Endothelial cell of umbilical vein (primary cell): ENCODE data around the gene UBE3A. TPM values are rescaled to one million over a fixed set of nuclear protein-coding genes. Genes with fewer than 3 reads are reported as not detected.

ENCODE experiments used
- BruUV-seq: library from RNA; stranded (reverse); fragments of 400-500 nt; replicated peaks from 2 replicates; lab custom pipeline; 2021; lab: Mats Ljungman, UMichigan
- CTCF ChIA-PET: fragments of 300-600, 350-600 bp; sonication (Branson Sonifier 250); formaldehyde crosslinking; loops from one replicate; lab custom pipeline; 2021; ENCODE audit warnings: antibody characterized with exemption, inconsistent platforms; lab: Charles Lee
- POLR2A ChIA-PET: fragments of 300-600, 350-600 bp; sonication (Branson Sonifier 250); formaldehyde crosslinking; loops from one replicate; lab custom pipeline; 2021; ENCODE audit warnings: antibody characterized with exemption, inconsistent platforms; lab: Charles Lee
- DNase-seq: peaks from one replicate; pipeline ENCODE4 v3.0.0-alpha.2; 2011; ENCODE audit warnings: low read depth, low spot score
- FAIRE-seq: peaks from 2 replicates; lab custom pipeline; 2011; peaks lifted over from hg19 to GRCh38; lab: Jason Lieb, UNC
- H2AFZ ChIP-seq: 2 replicates; pipeline ENCODE4 v1.6.0; 2012; ENCODE audit warnings: low read depth, low read length, control low read depth, inconsistent platforms
- H3K27ac ChIP-seq: 2 replicates; pipeline ENCODE4 v1.5.1; 2011; ENCODE audit warnings: low read depth, mild to moderate bottlenecking, control low read depth, low read length, moderate library complexity; ENCODE audit not compliant: insufficient read depth
- H3K27me3 ChIP-seq, 2 experiments: 2 replicates each; pipeline versions ENCODE4 v1.6.0 to v1.6.1; 2011; ENCODE audit warnings: low read length in 2 of 2, mixed read lengths in 1 of 2; ENCODE audit not compliant: control insufficient read depth in 2 of 2, insufficient read depth in 2 of 2
- H3K36me3 ChIP-seq, 2 experiments: 2 replicates in 1 of 2; 3 replicates in 1 of 2; pipeline ENCODE4 v1.5.1; 2011; ENCODE audit warnings: low read length in 2 of 2, mild to moderate bottlenecking in 1 of 2, moderate library complexity in 1 of 2; ENCODE audit not compliant: control insufficient read depth in 2 of 2, insufficient read depth in 2 of 2; ENCODE audit errors: extremely low read depth in 1 of 2
- H3K4me1 ChIP-seq: 3 replicates; pipeline ENCODE4 v1.5.1; 2011; ENCODE audit warnings: mild to moderate bottlenecking, low read length; ENCODE audit not compliant: control insufficient read depth, insufficient read depth; ENCODE audit errors: extremely low read depth
- H3K4me2 ChIP-seq: 2 replicates; pipeline ENCODE4 v1.6.1; 2011; ENCODE audit warnings: low read length, control low read depth, mixed read lengths; ENCODE audit not compliant: insufficient read depth
- H3K4me3 ChIP-seq, 3 experiments: fragments of 200-600 bp in 1 of 3; sonication (generic), shearing (Covaris generic) in 1 of 3; replicated peaks in 1 of 3; 2 replicates each; pipeline ENCODE4 v1.5.1; 2011 to 2016; ENCODE audit warnings: control low read depth in 3 of 3, low read length in 3 of 3, mild to moderate bottlenecking in 2 of 3, inconsistent platforms in 1 of 3, low read depth in 1 of 3, moderate library complexity in 1 of 3; ENCODE audit not compliant: insufficient read depth in 1 of 3
- H3K79me2 ChIP-seq: 2 replicates; pipeline ENCODE4 v1.6.0; 2012; ENCODE audit warnings: low read length, inconsistent platforms; ENCODE audit not compliant: control insufficient read depth, insufficient read depth
- H3K9ac ChIP-seq: replicated peaks from 2 replicates; pipeline ENCODE3; 2011; ENCODE audit warnings: low read length, control low read depth; ENCODE audit not compliant: insufficient read depth; ENCODE audit errors: extremely low read depth
- H3K9me1 ChIP-seq: replicated peaks from 3 replicates; pipeline ENCODE4 v1.6.0; 2011; ENCODE audit warnings: mild to moderate bottlenecking, low read length; ENCODE audit not compliant: control insufficient read depth, insufficient read depth; ENCODE audit errors: extremely low read depth
- H3K9me3 ChIP-seq: replicated peaks from 2 replicates; pipeline ENCODE4 v1.5.1; 2012; ENCODE audit warnings: low read length, inconsistent platforms; ENCODE audit not compliant: control insufficient read depth, insufficient read depth
- H4K20me1 ChIP-seq: replicated peaks from 2 replicates; pipeline ENCODE3; 2011; ENCODE audit warnings: mild to moderate bottlenecking, low read length; ENCODE audit not compliant: control insufficient read depth, insufficient read depth; ENCODE audit errors: extremely low read depth
- EZH2 ChIP-seq: IDR thresholded peaks from 2 replicates; pipeline ENCODE4 v1.6.1; 2012; ENCODE audit warnings: borderline replicate concordance, low read depth, mild to moderate bottlenecking, moderate library complexity, low read length, inconsistent platforms; ENCODE audit not compliant: severe bottlenecking
- FOS ChIP-seq: IDR thresholded peaks from 2 replicates; pipeline ENCODE4 v1.6.1; 2011; ENCODE audit warnings: mild to moderate bottlenecking, low read length, moderate library complexity, borderline replicate concordance; ENCODE audit not compliant: insufficient read depth
- GATA2 ChIP-seq: IDR thresholded peaks from 2 replicates; pipeline ENCODE4 v1.7.0; 2011; ENCODE audit warnings: low read depth, mild to moderate bottlenecking, moderate library complexity, mixed read lengths, low read length; ENCODE audit not compliant: insufficient read length, insufficient read depth
- JUN ChIP-seq: IDR thresholded peaks from 2 replicates; pipeline ENCODE4 v1.6.1; 2011; ENCODE audit warnings: borderline replicate concordance, low read depth; ENCODE audit not compliant: insufficient read length, insufficient read depth
- MAX ChIP-seq: IDR thresholded peaks from 2 replicates; pipeline ENCODE4 v1.6.1; 2011; ENCODE audit not compliant: insufficient read depth, insufficient read length
- MYC ChIP-seq: IDR thresholded peaks from one replicate; pipeline ENCODE4 v1.6.1; 2011; ENCODE audit warnings: mild to moderate bottlenecking, low read depth, low read length
- POLR2A ChIP-seq: IDR thresholded peaks from 2 replicates; pipeline ENCODE4 v1.6.1; 2012; ENCODE audit warnings: low read depth, mild to moderate bottlenecking, control low read depth, low read length
- POLR2AphosphoS5 ChIP-seq: IDR thresholded peaks from 2 replicates; pipeline ENCODE4 v1.6.1; 2012; ENCODE audit warnings: low read depth, mild to moderate bottlenecking, control low read depth, low read length, moderate library complexity; ENCODE audit not compliant: insufficient read depth
- dilution Hi-C: fragments of 300-500 bp; cut with MboI; formaldehyde crosslinking; loops from one replicate; pipeline ENCODE4 v1.15.0; 2019; ENCODE audit warnings: low sequenced_read_pairs; ENCODE audit not compliant: extremely low pct_ligation_motif_present
- intact Hi-C: fragments of 100-400 bp; cut with micrococcal nuclease; formaldehyde crosslinking; loops from one replicate; pipeline ENCODE4 v1.10.0; 2022
- polyA plus RNA-seq, 4 experiments: library from polyadenylated mRNA; depleted of rRNA in 3 of 4; stranded (reverse) in 3 of 4; unstranded in 1 of 4; fragments of >200 nt; gene quantifications; 2 replicates each; pipeline versions ENCODE4 v1.2.1 to v1.2.3, GENCODE V29; 2011 to 2012; ENCODE audit warnings: missing spikeins in 1 of 4
- total RNA-seq: library from RNA; stranded (reverse); gene quantifications from 2 replicates; pipeline ENCODE4 v1.2.3, GENCODE V29; 2021
- TF ChIP-seq, protein P1 (sequence below), 2 donors: IDR thresholded peaks; 1 replicate in 1 of 2; 2 replicates in 1 of 2; pipeline ENCODE4 v1.5.1; 2011; ENCODE audit warnings: low read length in 2 of 2, mild to moderate bottlenecking in 2 of 2, moderate library complexity in 2 of 2, control low read depth in 1 of 2, inconsistent platforms in 1 of 2, low read depth in 1 of 2; ENCODE audit not compliant: insufficient read depth in 1 of 2; ENCODE audit errors: extremely low read depth in 1 of 2

Gene UBE3A
- total and polyA plus RNA-seq, 2 donors (not counting 3 experiments of a cell fraction or from before 2014, with no cell fraction given), result 8.5 to 69.3 TPM

DNA sequence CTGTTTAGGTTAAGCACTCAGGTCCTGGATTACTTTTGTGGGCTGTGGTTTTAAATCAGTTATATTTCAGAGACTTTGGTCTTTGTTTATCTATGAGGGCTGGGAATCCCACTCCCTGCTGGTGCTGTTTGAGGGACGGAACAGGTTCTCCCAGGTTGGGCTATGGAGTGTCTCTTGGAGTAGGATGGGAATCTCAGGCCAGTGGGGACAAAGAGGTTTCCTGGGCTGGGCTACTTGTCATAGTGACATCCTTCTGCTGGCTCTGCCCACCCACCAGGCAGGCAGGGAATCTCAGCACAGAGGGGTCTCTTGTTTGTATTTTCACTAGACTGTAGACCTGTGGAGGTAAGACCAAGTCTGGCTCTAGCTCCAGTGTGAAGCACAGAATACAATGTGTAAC, 47.2 kb upstream of the UBE3A start:
- POLR2A ChIA-PET, result no interaction called here
- CTCF ChIA-PET, result no interaction called here
- Histone ChIP-seq H3K4me3 (no peak overlapping the region), H4K20me1 (no peaks in the 10 kb centered on the region), H3K36me3 (no peaks in the 10 kb centered on the region), H3K27ac (no peak overlapping the region), H3K4me2 (no peak overlapping the region), H2AFZ (no peak overlapping the region), H3K27me3 (no peaks in the 10 kb centered on the region), H3K9me1 (no peaks in the 10 kb centered on the region), H3K79me2 (no peaks in the 10 kb centered on the region), H3K9me3 (no peaks in the 10 kb centered on the region), H3K9ac (no peak overlapping the region), H3K4me1 (no peaks in the 10 kb centered on the region)
- dilution Hi-C loops (no loop called here), intact Hi-C loops (no loop called here)
- no peak for FAIRE-seq
- DNase-seq, result no peak
- no peak for TF ChIP-seq EZH2
- TF ChIP-seq JUN, result no peak
- TF ChIP-seq POLR2AphosphoS5, result no peak
- no peak for TF ChIP-seq MYC
- TF ChIP-seq FOS, result no peak
- TF ChIP-seq, protein P1, sequence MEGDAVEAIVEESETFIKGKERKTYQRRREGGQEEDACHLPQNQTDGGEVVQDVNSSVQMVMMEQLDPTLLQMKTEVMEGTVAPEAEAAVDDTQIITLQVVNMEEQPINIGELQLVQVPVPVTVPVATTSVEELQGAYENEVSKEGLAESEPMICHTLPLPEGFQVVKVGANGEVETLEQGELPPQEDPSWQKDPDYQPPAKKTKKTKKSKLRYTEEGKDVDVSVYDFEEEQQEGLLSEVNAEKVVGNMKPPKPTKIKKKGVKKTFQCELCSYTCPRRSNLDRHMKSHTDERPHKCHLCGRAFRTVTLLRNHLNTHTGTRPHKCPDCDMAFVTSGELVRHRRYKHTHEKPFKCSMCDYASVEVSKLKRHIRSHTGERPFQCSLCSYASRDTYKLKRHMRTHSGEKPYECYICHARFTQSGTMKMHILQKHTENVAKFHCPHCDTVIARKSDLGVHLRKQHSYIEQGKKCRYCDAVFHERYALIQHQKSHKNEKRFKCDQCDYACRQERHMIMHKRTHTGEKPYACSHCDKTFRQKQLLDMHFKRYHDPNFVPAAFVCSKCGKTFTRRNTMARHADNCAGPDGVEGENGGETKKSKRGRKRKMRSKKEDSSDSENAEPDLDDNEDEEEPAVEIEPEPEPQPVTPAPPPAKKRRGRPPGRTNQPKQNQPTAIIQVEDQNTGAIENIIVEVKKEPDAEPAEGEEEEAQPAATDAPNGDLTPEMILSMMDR (IDR thresholded peaks at IDR 0.05; ENCODE audit: extremely low read depth in 1 of 2, insufficient read depth in 1 of 2, low read depth in 1 of 2, low read length in 2 of 2), result no peak
- TF ChIP-seq GATA2, result no peak
- no peak for TF ChIP-seq MAX
- no peak for TF ChIP-seq POLR2A
- no TSS peak for BruUV-seq
